ENCODE measurements around the gene TEX26. TPM values are rescaled to one million over a fixed set of nuclear protein-coding genes. Genes with fewer than 3 reads are reported as not detected.
"Not testable (repeated sequence)": the region's sequence is repeated elsewhere in the genome, so short reads cannot be mapped to it uniquely, and the experiment has no call there.

The TEX26 gene
- polyA plus RNA-seq, 4 donors, result 0.31 to 3.0 (median 0.97) TPM

DNA sequence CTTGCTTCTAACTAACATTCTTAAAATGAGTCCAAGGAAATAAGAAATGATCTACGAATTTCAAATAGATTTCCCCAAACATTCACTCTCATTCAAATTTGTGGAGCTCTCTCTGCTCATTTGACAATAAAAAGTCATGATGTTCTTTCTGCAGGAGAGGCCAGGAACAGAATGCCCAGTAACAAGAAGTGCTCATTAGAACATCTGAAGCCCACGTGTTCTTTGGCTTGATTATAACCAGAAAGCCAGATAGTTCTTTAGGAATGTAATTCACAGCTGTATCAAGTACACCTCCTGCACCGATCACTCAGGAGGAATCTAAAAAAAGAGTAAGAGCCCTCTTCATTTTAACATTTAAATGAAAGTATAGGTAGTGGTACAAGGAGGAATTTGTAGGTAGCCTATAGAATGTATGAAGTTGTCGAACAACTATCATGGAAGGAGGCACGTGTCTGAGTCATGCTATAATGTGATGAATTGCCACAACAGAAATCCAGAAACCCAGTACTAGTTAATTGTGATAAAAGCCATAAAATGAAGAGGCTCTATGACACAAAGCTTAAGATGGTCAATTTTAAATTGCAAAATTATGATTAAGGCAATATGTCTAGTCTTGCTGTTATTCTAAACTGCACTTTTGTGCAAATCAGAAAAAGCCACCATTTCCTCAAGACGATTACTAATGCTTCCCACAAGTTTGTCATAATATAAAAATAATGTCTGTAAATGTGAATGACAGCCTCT, 13.6 kb upstream of the TEX26 start:
- DNase-seq (ENCODE audit: low read depth in 4 of 4, low spot score in 3 of 4), result no peak

DNA sequence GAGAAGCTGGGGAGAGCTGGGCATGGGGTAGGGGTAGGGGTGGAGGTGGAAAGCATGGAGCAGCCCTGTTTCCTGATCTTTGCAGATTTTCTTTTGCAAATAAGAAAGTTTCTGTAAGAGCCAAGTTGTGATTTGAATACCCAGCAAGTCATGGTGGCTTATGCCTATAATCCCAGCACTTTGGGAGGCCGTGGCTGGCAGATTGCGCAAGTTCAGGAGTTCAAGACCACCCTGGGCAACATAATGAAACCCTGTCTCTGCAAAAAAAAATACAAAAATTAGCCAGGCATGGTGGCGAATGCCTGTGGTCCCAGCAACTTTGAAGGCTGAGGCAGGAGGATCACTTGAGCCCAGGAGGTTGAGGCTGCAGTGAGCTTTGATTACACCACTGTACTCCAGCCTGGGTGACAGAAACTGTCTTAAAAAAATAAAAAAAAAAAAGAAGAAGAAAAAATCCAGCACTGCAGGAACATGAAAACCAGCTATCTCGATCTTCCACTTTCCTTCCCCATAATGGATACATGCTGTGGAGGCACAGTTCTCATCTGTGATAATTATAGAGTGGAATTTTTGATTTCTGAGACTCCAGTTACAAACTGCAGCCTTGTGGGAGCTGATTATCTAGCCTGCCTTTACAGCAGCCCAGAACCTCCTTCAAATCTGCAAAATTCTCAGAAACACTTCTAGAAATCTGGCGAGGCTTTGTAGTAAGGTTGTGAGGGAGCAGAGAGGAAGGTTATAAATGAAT, 12.1 kb upstream of the TEX26 start:
- DNase-seq (ENCODE audit: low read depth in 4 of 4, low spot score in 3 of 4), result no peak

DNA sequence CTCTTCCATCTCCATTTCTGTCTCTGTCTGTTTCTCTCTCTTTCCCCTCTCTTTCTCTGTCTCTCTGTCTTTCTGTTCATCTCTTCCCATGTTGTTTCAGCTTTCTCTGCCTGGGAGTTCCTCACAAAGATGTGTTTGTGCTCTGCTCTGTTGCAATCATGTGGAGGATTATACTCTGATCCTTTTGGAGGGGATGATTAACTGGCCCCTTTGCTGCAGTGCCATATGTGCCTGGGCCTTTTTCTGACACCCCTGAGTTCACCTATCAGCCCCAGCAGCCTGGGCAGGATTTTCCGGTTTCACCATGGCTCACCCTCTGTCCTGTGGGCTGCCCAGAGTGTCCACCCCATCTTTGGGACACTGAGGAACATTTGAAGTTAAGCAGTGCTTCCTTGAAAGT, 9.0 kb upstream of the TEX26 start:
- DNase-seq (ENCODE audit: low read depth in 4 of 4, low spot score in 3 of 4), result no peak

DNA sequence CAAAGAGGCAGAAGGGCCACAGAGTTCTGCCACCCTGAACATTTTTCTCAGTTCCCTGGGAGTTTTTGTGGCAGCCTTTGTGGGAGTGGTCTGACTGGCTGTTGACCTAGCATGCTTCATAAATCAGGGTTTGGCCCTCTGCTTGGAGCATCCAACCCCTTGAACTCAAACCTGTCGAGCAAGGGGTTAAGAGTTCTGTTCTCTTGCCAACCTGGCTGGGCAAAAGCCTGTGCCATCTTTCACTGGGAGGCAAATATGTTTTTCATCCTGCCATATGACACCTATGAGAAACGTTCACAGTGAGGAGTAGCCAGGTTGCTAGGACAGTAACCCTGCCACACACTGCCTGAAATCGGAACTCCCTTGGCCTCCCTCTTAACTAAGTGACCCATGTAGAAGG, 7.7 kb upstream of the TEX26 start:
- DNase-seq (ENCODE audit: low read depth in 4 of 4, low spot score in 3 of 4), result no peak

DNA sequence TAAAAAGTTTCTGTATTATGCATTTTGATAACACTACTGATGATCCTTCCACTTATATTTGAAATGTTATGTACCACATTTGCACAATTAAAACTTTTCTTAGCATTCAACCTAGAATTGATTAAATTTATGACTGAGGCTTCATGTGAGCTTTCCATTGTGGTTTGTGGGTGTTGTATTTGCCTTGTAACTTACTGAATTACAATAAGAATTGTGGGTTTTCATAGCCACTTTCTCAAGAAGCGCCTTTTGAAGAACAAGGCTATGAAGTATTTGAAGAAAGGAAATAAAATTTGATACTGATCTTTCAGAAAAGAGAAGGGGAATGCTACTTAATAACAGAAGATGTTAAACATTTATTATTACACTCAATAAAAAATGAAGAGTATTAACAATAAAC, 7.0 kb upstream of the TEX26 start:
- no peak for DNase-seq (ENCODE audit: low read depth in 4 of 4, low spot score in 3 of 4)

DNA sequence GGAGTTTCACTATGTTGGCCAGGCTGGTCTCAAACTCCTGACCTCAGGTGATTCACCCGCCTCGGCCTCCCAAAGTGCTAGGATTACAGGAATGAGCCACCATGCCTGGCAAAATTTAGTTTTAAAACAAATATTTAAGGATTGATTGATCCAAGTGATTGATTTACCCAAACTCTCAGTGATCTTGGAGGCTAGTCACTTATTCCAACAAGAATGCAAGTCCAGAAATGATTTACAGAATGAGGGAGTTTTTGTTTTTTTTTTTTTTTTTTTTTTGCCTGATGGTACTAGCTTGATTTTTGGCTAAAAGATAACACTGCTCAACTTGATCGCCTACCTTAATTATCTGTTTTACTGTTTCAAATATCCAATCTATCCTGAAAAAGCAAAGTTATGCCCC, 5.7 kb upstream of the TEX26 start:
- DNase-seq (ENCODE audit: low read depth in 4 of 4, low spot score in 3 of 4), result no peak

DNA sequence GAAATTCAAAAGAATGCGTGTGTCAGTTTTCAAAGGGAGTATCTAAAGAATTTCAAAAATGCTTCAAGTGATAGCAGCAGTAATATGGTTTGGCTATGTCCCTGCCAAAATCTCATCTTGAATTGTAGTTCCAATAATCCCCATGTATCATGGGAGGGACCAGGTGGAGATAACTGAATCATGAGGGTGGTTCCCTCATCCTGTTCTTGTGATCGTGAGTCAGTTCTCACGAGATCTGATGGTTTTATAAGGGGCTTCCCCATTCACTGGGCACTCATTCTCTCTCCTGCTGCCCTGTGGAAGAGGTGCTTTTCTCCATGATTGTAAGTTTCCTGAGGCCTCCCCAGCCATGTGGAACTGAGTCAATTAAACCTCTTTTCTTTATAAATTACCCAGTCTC, 5.3 kb upstream of the TEX26 start:
- DNase-seq (ENCODE audit: low read depth in 4 of 4, low spot score in 3 of 4), result not testable (repeated sequence)

DNA sequence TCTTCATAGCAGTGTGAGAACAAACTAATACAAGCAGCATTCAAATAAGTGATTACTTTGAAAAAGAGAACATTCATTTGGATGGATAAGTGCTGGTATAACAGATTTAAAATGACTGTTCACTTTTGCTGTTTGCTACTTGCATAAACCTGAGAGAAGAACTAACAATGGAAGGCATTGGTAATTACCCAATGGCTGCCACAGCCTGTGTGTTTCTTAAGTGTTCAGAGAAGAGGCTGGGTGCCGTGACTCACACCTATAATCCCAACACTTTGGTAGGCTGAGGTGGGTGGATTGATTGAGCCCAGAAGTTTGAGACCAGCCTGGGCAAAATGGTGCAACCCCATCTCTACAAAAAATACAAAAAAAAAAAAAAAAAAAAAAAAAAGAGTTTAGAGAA, 4.9 kb upstream of the TEX26 start:
- no peak for DNase-seq (ENCODE audit: low read depth in 4 of 4, low spot score in 3 of 4)

DNA sequence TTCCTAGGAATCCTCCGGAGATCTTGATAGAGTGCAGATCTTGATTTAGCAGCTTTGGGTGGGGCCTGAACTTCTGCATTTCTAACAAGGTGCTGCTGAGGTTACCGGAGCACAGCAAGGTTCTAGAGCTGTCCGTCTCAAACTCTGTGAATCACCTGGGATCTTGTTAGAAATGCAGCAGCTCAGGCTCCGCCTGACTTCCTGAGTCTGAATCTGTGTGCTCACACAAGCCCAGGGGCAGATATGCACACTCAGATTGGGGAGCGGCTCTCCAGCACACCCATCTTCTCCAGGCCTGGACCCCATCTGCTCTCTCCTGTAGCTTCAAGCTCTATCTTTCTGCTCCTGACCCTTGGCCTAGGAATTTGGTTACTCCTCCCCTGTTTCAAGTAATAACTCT, 3.5 kb upstream of the TEX26 start:
- DNase-seq (ENCODE audit: low read depth in 4 of 4, low spot score in 3 of 4), result no peak

DNA sequence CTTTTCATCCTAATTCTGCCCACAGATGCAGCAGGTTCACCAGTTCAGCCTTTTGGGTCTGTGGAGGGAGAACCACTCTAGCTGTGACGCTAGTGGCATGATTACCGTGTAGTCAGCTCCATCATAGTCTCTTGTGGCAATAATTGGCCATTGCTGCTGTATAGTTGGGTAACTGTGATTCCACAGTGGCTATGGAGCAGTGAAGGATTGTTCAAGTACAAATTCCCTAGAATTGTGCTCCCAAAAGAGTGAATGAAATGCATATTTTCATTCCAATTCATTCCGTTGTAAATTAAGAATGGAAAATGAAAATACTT, 856 bp downstream of the TEX26 start:
- no peak for DNase-seq (ENCODE audit: low read depth in 4 of 4, low spot score in 3 of 4)

DNA sequence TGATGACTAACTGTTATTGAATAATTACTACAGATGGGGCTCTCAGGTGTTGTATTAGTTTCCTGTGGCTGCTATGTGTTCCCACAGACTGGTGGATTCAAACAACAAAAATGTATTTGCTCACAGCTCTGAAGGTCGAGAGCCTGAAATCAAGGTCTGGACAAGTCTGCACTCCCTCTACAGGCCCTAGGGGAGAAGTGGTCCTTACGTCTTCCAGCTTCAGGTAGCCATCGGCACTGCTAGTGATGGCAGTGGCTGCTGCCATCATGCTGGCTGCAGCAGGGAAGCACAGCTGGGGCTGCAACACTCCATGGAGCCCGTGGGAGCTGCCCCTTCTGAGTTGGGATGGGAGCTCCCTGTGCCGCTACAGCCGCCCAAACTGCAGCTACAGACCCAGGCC, 1.9 kb downstream of the TEX26 start:
- no peak for DNase-seq (ENCODE audit: low read depth in 4 of 4, low spot score in 3 of 4)

DNA sequence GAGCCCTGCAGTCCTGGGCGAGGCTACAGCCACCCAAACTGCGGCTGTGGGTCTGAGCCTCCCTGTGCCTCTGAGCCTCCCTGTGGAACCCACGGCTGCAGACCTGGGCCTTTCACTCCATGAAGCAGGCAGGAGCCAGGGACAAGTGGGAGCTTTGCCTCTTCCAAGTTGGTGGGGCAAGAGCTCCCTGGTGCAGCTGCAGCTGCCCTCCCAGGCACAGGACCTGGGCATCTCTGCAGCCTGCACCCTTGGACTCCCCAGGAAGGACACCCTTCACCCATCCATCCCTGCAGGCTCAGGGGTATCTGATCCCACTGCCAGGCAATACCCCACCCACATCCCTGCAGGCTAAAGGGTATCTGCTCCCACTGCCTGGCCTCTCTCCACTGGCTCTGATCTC, 2.3 kb downstream of the TEX26 start:
- no peak for DNase-seq (ENCODE audit: low read depth in 4 of 4, low spot score in 3 of 4)

DNA sequence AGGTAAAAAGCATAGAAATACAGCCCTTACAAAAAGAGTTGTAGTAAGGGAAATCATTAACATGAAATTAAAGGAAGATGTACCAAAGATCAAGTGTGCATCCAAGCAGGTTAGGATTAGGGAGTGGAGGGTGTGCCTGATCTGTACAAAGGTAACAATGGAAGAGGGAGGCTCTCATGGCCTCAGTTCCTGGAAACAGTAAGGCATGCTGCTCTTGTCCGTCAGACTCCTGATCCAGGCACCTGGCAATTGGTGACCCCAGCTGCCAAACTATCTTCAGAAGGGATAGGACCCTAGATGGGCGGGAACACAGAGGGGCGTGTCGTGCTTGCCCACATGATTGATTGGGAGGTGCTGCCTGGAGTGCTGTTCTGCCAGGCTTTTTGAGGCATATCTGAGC, 4.5 kb downstream of the TEX26 start:
- DNase-seq (ENCODE audit: low read depth in 4 of 4, low spot score in 3 of 4), result peak in 1 of 4 donors; percentile 6

DNA sequence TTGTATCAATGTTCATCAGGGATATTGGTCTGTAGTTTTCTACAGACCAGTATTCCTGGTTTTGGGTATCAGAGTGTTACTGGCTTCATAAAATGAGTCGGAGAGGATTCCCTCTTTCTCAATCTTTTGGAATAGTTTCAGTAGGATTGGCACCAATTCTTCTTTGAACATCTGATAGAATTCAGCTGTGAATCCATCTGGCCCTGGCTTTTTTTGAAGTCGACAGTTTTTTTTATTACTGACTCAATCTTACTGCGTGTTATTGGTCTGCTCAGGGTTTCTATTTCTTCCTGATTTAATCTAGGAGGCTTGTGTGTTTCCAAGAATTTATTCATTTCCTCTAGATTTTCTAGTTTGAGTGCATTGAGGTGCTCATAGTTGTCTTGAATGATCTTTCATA, 11.4 kb downstream of the TEX26 start:
- no peak for DNase-seq (ENCODE audit: low read depth in 4 of 4, low spot score in 3 of 4)

DNA sequence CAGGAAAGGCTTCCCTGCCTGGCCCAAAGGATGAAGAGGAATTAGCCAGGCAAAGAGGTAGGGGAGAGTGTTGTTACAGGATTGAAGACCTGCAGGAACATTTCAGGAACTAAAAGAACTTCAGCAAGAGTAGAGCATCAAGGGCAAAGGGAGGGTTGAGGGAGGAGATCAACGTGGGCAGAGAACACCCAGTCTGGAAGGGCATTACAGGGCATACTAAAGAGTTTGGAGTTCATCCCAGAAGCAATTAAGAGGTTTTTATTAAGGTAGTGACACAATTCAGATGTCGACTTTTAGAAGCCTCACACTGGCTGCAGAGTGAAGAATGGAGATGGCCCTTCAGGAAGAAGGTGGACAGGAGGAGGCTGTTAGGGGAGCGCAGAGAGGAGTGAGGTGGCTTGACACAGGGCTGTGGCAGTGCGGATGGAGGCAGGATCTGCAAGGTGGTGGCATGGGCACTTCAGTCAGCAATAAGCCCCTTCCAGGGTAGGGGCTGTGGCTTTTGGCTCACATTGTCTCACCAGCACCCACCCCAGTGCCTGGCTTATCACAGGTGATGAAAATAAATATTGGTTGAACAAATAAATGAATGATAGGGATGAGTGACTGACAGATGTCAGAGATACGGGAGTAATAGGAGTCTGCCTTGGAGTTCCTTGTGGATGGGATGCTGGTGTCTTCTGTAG, 24.9 kb downstream of the TEX26 start:
- DNase-seq (ENCODE audit: low read depth in 4 of 4, low spot score in 3 of 4), result no peak

DNA sequence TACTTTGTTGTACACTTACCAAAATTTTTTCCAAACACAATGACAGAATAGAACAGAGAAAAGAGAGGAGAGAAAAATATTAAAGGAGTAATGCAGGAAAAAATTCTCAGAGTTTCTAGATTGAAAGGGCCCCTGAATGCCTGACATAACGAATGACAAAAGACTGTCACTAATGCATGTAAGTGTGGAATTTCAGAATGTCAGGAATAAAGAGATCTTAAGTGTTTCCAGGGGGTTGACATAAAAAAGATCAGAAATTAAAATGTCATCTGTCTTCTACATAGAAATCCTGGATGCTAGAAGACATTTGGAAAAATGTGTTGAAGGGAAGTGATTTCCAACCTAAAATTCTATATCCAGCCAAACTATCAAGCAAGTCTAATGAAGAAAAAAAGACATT, 27.2 kb downstream of the TEX26 start:
- DNase-seq (ENCODE audit: low read depth in 4 of 4, low spot score in 3 of 4), result no peak

DNA sequence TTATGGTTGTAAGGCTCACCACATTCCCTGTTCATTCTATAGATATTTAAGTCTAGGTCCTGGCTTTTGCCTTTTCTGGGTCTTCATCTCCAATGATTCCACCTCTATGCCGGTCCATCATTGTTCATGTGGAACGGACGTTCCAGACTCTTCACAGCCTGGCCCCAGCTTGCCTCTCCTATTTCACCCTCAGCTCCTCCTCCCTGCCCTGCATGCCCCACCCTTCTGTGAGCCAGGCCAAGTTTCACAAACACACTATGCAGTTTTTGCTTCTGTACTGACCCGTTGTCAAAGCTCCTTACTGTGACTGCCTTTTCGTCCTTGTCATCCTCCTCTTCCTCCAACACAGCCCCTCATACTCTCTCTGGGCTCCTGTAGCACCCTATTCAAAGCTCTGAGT, 31.3 kb downstream of the TEX26 start:
- DNase-seq (ENCODE audit: low read depth in 4 of 4, low spot score in 3 of 4), result peak in 1 of 4 donors; percentile 15

DNA sequence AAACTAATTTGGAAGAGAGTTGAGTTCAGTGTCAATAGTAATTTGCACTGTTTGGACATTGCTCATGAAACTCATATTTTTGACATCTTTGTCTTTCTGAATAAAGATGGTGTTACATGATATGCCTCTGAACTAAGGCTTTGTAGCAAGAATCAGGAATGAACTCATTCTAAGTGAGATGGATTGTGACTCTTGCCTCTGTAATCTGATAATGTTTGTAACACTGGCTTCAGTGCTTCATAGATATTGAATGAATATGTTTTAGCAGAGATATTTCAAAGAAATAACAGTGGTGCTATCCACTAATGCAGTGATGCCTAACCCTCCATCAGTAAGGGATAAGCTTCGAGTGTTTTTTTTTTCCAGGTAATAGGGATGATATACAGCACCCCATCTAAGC, 32.9 kb downstream of the TEX26 start:
- no peak for DNase-seq (ENCODE audit: low read depth in 4 of 4, low spot score in 3 of 4)

DNA sequence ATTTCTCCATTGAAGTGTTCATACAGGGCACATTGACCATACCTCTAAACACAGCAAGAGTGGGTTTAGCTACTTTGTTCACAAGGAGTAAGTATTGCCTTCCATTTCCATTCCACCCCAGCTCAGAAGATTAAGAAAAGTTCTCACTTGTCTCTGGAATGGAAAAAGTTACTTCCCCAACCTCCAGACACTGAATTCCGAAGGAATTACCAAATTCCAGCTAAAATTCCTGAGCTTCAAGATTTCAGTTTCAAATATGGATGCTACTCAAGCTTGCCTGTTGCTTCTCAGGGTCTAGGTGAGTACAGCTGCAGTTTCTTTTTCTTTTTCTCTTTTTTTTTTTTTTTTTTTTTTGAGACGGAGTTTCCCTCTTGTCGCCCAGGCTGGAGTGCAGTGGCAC, 33.6 kb downstream of the TEX26 start:
- DNase-seq (ENCODE audit: low read depth in 4 of 4, low spot score in 3 of 4), result no peak

DNA sequence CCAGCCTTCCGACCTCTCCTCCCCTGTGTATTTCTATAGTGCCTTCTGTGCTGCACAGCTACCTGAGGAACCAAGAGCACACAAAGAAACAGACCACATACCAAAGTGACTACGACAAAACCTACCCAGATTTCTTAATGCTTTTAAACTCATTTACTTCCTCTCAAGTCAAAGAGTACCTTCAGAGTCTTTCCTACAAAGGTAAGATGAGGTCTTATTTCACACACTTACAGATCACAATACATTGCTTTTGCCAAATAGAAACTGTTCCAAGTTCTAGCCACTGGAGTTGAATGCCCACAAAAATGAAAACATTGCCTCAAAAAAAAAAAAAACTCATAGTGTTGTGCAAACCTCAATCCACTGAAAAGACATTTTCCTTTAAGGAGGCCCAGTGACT, 36.4 kb downstream of the TEX26 start:
- no peak for DNase-seq (ENCODE audit: low read depth in 4 of 4, low spot score in 3 of 4)

DNA sequence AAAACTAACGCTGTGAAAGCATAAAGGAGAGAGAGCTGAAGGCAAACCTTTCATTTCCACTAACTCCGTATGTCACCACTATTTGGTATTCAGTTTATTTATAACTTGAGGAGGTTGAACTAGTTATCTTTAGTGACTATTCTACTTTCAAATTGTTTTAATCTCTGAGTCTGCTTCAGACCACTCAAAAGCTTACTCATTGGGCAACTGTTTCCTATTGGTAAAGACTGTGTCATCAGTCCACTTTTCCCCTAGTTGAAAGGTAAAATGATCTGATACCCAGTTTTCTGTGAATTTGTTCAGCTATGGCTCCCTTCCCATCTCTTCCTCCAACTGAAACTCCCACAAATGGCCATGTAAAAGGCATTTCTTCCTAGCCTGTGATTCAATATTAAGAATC, 39.1 kb downstream of the TEX26 start:
- no peak for DNase-seq (ENCODE audit: low read depth in 4 of 4, low spot score in 3 of 4)

DNA sequence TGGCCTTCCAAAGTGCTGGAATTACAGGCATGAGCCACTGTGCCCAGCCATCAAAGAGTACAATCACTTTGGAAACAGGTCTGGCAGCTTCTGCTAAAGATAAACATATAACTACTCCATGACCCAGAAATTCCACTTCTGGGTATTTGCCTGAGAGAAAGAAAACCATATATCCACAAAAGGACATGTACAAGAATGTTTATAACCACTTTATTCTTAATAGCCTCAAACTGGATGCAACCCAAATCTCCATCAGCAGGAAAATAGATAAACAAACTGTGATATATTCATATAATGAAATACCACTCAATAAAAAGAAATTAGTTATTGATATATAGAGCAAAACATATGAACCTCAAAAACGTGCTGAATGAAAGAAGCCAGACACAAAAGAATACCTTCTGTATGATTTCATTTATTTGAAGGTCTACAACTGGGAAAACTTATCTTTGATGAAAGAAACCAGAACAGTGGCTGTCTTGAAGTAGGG, 40.5 kb downstream of the TEX26 start:
- no peak for DNase-seq (ENCODE audit: low read depth in 4 of 4, low spot score in 3 of 4)
